GM19455 (cell line): ENCODE data around the gene ZMIZ1.
A peak's percentile ranks its signal among the peaks of the same experiment; 100 is the strongest.

Experiments used
- ATAC-seq: cut with Tn5 transposase; IDR thresholded peaks from one replicate; pipeline ENCODE4 v1.9.1; 2021; ENCODE audit not compliant: unreplicated experiment

ZMIZ1 gene

GRCh38 chr10:79314761-79315601 is 246.2 kb downstream of the ZMIZ1 start:
- no peak for ATAC-seq

- no peak for ATAC-seq
Measured at GRCh38 chr10:79315602-79315920, 246.8 kb downstream of the ZMIZ1 start.

GRCh38 chr10:79316671-79317431 is 248.1 kb downstream of the ZMIZ1 start:
- peak; percentile 67 for ATAC-seq

- ATAC-seq, result no peak
Measured at GRCh38 chr10:79318369-79318768, 249.6 kb downstream of the ZMIZ1 start.

GRCh38 chr10:79319115-79319771 is 250.5 kb downstream of the ZMIZ1 start:
- no peak for ATAC-seq

GRCh38 chr10:79320316-79320715 is 251.6 kb downstream of the ZMIZ1 start:
- ATAC-seq, result no peak

- no peak for ATAC-seq
Measured at GRCh38 chr10:79320820-79321493, 252.2 kb downstream of the ZMIZ1 start.

- no peak for ATAC-seq
Measured at GRCh38 chr10:79321494-79321882, 252.7 kb downstream of the ZMIZ1 start.

- ATAC-seq, result no peak
Measured at GRCh38 chr10:79321951-79322350, 253.2 kb downstream of the ZMIZ1 start.

GRCh38 chr10:79322616-79323543 is 254.1 kb downstream of the ZMIZ1 start:
- no peak for ATAC-seq

GRCh38 chr10:79323602-79324001 is 254.8 kb downstream of the ZMIZ1 start:
- no peak for ATAC-seq

- no peak for ATAC-seq
Measured at GRCh38 chr10:79324032-79324695, 255.4 kb downstream of the ZMIZ1 start.

- no peak for ATAC-seq
Measured at GRCh38 chr10:79326361-79327089, 257.8 kb downstream of the ZMIZ1 start.

- no peak for ATAC-seq
Measured at GRCh38 chr10:79327090-79327457, 258.3 kb downstream of the ZMIZ1 start.

- ATAC-seq, result no peak
Measured at GRCh38 chr10:79328147-79328701, 259.5 kb downstream of the ZMIZ1 start.

- ATAC-seq, result no peak
Measured at GRCh38 chr10:79328737-79329504, 260.2 kb downstream of the ZMIZ1 start.

- ATAC-seq, result no peak
Measured at GRCh38 chr10:79329529-79329928, 260.8 kb downstream of the ZMIZ1 start.

GRCh38 chr10:79331226-79331625 is 262.5 kb downstream of the ZMIZ1 start:
- ATAC-seq, result no peak
